ENCODE data around the gene PTF1A. TPM values are rescaled to one million over a fixed set of nuclear protein-coding genes. Genes with fewer than 3 reads are reported as not detected.

The PTF1A gene
- not detected in 5 replicates for total RNA-seq (2022; extraction: Qiagen RNA extraction; ENCODE audit: low read depth)

GRCh38 chr10:23191764-23192711, at the start of gene PTF1A:
Gene PTF1A, plus strand, starts transcription at chr10:23192312. Its CDS starts 219 bp downstream, at chr10:23192531.

Other genes starting within 250 kb of the PTF1A start
- gene MSRB2, start 96.7 kb upstream of the PTF1A start, total RNA-seq (2022; extraction: Qiagen RNA extraction; ENCODE audit: low read depth): 11.1 to 16.9 TPM (median 15.9 TPM) in 5 replicates
- gene C10orf67, start 152.5 kb downstream of the PTF1A start, total RNA-seq (2022; extraction: Qiagen RNA extraction; ENCODE audit: low read depth): 0.05 to 0.17 TPM (median 0.08 TPM) in 3 of 5 replicates, not detected in the others
- 2.5 to 3.8 TPM (median 3.3 TPM) in 5 replicates for gene OTUD1, start 246.8 kb downstream of the PTF1A start, total RNA-seq (2022; extraction: Qiagen RNA extraction; ENCODE audit: low read depth)

All from A549 treated with GW870086 at 1 μM for 4 hours (cell line).